Umbilical cord (tissue), 2 donors: ENCODE results near the gene GUCA1A. TPM values are rescaled to one million over a fixed set of nuclear protein-coding genes. Genes with fewer than 3 reads are reported as not detected.

ENCODE experiments used
- DNase-seq: peaks from one replicate; pipeline ENCODE4 v3.0.0-alpha.2; 2015; ENCODE audit warnings: low spot score
- total RNA-seq: library from RNA; depleted of rRNA; stranded (reverse); fragments of >200 nt; gene quantifications from one replicate; pipeline ENCODE4 v1.2.3, GENCODE V29; 2014; ENCODE audit warnings: low replicate concordance; ENCODE audit not compliant: insufficient read depth

Gene GUCA1A
- total RNA-seq = 4.1 TPM

- no peak for DNase-seq
Observed at GRCh38 chr6:42173101-42173500, at the start of gene GUCA1A. Gene GUCA1A (plus strand): TSS chr6:42173364. CDS start chr6:42173614, 250 bp downstream.

GRCh38 chr6:42123379-42124103 is 49.6 kb upstream of the GUCA1A start:
- no peak for DNase-seq

- no peak for DNase-seq
Observed at GRCh38 chr6:42124223-42124836, 48.8 kb upstream of the GUCA1A start.

- DNase-seq = no peak
Observed at GRCh38 chr6:42125231-42125630, 47.9 kb upstream of the GUCA1A start.

- no peak for DNase-seq
Observed at GRCh38 chr6:42125663-42126062, 47.5 kb upstream of the GUCA1A start.

GRCh38 chr6:42128460-42129359 is 44.5 kb upstream of the GUCA1A start:
- no peak for DNase-seq

GRCh38 chr6:42129360-42129676 is 43.8 kb upstream of the GUCA1A start:
- no peak for DNase-seq

- no peak for DNase-seq
Observed at GRCh38 chr6:42131531-42131930, 41.6 kb upstream of the GUCA1A start.

- DNase-seq = no peak
Observed at GRCh38 chr6:42133926-42134325, 39.2 kb upstream of the GUCA1A start.

GRCh38 chr6:42135161-42135560 is 38.0 kb upstream of the GUCA1A start:
- no peak for DNase-seq

GRCh38 chr6:42135722-42136121 is 37.4 kb upstream of the GUCA1A start:
- DNase-seq = no peak

- DNase-seq = peak; percentile 87
Observed at GRCh38 chr6:42136508-42137193, 36.5 kb upstream of the GUCA1A start.

- DNase-seq = no peak
Observed at GRCh38 chr6:42137194-42137753, 35.9 kb upstream of the GUCA1A start.

- no peak for DNase-seq
Observed at GRCh38 chr6:42138190-42138589, 35.0 kb upstream of the GUCA1A start.

GRCh38 chr6:42138630-42139619 is 34.2 kb upstream of the GUCA1A start:
- DNase-seq = peak; percentile 73

- no peak for DNase-seq
Observed at GRCh38 chr6:42140032-42140431, 33.1 kb upstream of the GUCA1A start.

GRCh38 chr6:42140756-42141602 is 32.2 kb upstream of the GUCA1A start:
- peak; percentile 58 for DNase-seq

- DNase-seq = no peak
Observed at GRCh38 chr6:42141603-42142117, 31.5 kb upstream of the GUCA1A start.
